K562 (cell line): ENCODE results near the gene SKAP1. TPM values are rescaled to one million over a fixed set of nuclear protein-coding genes. Genes with fewer than 3 reads are reported as not detected.
A peak's percentile ranks its signal among the peaks of the same experiment; 100 is the strongest.

Experiments used
- ARNT ChIP-seq, 2 experiments: fragments of 450-650 bp; IDR thresholded peaks; 2 replicates each; pipeline ENCODE4 v1.6.1; 2016; ENCODE audit warnings: mild to moderate bottlenecking in 1 of 2
- ATF7 ChIP-seq: fragments of 450-650 bp; IDR thresholded peaks from 2 replicates; pipeline ENCODE4 v1.7.1; 2014; ENCODE audit warnings: mild to moderate bottlenecking, moderate library complexity
- BCOR ChIP-seq: fragments of 450-650 bp; IDR thresholded peaks from 2 replicates; pipeline ENCODE4 v1.6.1; 2016
- BRD9 ChIP-seq: fragments of 450-650 bp; IDR thresholded peaks from 2 replicates; pipeline ENCODE4 v1.6.1; 2018; ENCODE audit warnings: low read depth; ENCODE audit not compliant: partially characterized antibody
- DMBX1 ChIP-seq: fragments of 250-450 bp; sonication (Bioruptor Pico); IDR thresholded peaks from 2 replicates; pipeline ENCODE4 v1.8.0; 2022; ENCODE audit warnings: inconsistent platforms, mild to moderate bottlenecking, moderate library complexity, borderline replicate concordance
- ETV1 ChIP-seq: fragments of 450-650 bp; conservative IDR thresholded peaks from 2 replicates; pipeline ENCODE4 v1.6.1; 2016; ENCODE audit warnings: missing genetic modification characterization, control low read depth, low read depth, missing compliant biosample characterization
- GABPB1 ChIP-seq: sonication (generic); formaldehyde crosslinking; IDR thresholded peaks from 2 replicates; pipeline ENCODE4 v1.8.0; 2022; ENCODE audit warnings: mild to moderate bottlenecking, missing genetic modification reagents
- HDAC2 ChIP-seq: fragments of 450-650 bp; IDR thresholded peaks from 2 replicates; pipeline ENCODE4 v1.6.1; 2016; ENCODE audit warnings: mild to moderate bottlenecking
- JUNB ChIP-seq: fragments of 450-650 bp; formaldehyde crosslinking; conservative IDR thresholded peaks from 2 replicates; pipeline ENCODE4 v1.4.0; 2020; ENCODE audit warnings: mild to moderate bottlenecking
- KDM1A ChIP-seq, 2 experiments: fragments of 450-650 bp; IDR thresholded peaks; 2 replicates each; pipeline ENCODE4 v1.6.1; 2016; ENCODE audit warnings: mild to moderate bottlenecking in 2 of 2
- KLF16 ChIP-seq: IDR thresholded peaks from 2 replicates; pipeline ENCODE4 v1.6.1; 2016; ENCODE audit warnings: antibody characterized with exemption
- LEF1 ChIP-seq: fragments of 450-650 bp; IDR thresholded peaks from 2 replicates; pipeline ENCODE4 v1.6.1; 2016; ENCODE audit warnings: mild to moderate bottlenecking
- MAFK ChIP-seq: IDR thresholded peaks from 2 replicates; pipeline ENCODE4 v1.6.1; 2011; ENCODE audit warnings: low read length, improper control_type of control experiment
- MEIS2 ChIP-seq: fragments of 450-650 bp; IDR thresholded peaks from 2 replicates; pipeline ENCODE4 v1.6.1; 2014; ENCODE audit warnings: mild to moderate bottlenecking; ENCODE audit not compliant: partially characterized antibody
- MYBL2 ChIP-seq, 2 experiments: fragments of 450-650 bp in 1 of 2; sonication (generic) in 1 of 2; formaldehyde crosslinking in 1 of 2; IDR thresholded peaks; 2 replicates each; pipeline versions ENCODE4 v1.6.1 to v1.8.1; 2017 to 2022; ENCODE audit warnings: borderline replicate concordance in 1 of 2, inconsistent platforms in 1 of 2, low read depth in 1 of 2, mild to moderate bottlenecking in 1 of 2, missing genetic modification reagents in 1 of 2, moderate library complexity in 1 of 2
- NCOA2 ChIP-seq, 2 experiments: fragments of 450-650 bp; IDR thresholded peaks; 2 replicates each; pipeline ENCODE4 v1.6.1; 2018; ENCODE audit warnings: mild to moderate bottlenecking in 2 of 2, moderate library complexity in 1 of 2; ENCODE audit not compliant: partially characterized antibody in 2 of 2
- NCOA6 ChIP-seq: fragments of 450-650 bp; IDR thresholded peaks from 2 replicates; pipeline ENCODE4 v1.6.1; 2017; ENCODE audit warnings: mild to moderate bottlenecking
- NEUROD1 ChIP-seq: fragments of 150-350 bp; IDR thresholded peaks from 2 replicates; pipeline ENCODE4 v1.6.1; 2014; ENCODE audit warnings: borderline replicate concordance, low read length, low read depth; ENCODE audit not compliant: partially characterized antibody
- SMARCA5 ChIP-seq: fragments of 450-650 bp; IDR thresholded peaks from 2 replicates; pipeline ENCODE4 v1.6.1; 2016
- SPI1 ChIP-seq: IDR thresholded peaks from 2 replicates; pipeline ENCODE4 v1.6.1; 2011; ENCODE audit warnings: low read depth, low read length, control low read depth, borderline replicate concordance
- ZEB2 ChIP-seq: fragments of 450-650 bp; IDR thresholded peaks from 2 replicates; pipeline ENCODE4 v1.6.1; 2016
- ZKSCAN8 ChIP-seq: fragments of 200-800 bp; sonication (Bioruptor generic); IDR thresholded peaks from 2 replicates; pipeline ENCODE4 v1.6.1; 2016; ENCODE audit warnings: missing genetic modification characterization, missing compliant biosample characterization
- ZNF175 ChIP-seq: fragments of 200-800 bp; sonication (Bioruptor generic); IDR thresholded peaks from 2 replicates; pipeline ENCODE4 v1.6.1; 2016; ENCODE audit warnings: low read depth, mild to moderate bottlenecking, missing genetic modification characterization, missing compliant biosample characterization
- polyA plus RNA-seq, 8 experiments: library from polyadenylated mRNA; depleted of rRNA in 4 of 8; stranded (reverse) in 5 of 8; unstranded in 3 of 8; fragments of >200 nt; fragmentation: Nextera tagmentation in 2 of 8; fragmentation: Illumina TruSeq in 1 of 8; extraction: Ambion mirVana in 2 of 8; extraction: Trizol in 1 of 8; gene quantifications; 2 replicates each; pipeline versions ENCODE4 v1.2.1 to v1.2.3, GENCODE V29; 2011 to 2014; ENCODE audit warnings: inconsistent platforms in 1 of 8, missing spikeins in 1 of 8
- total RNA-seq, 7 experiments: library from RNA; depleted of rRNA in 6 of 7; stranded (reverse); fragments of >200 nt in 6 of 7; fragmentation: Illumina TruSeq in 2 of 7; extraction: Trizol in 2 of 7; gene quantifications; 2 replicates each; pipeline versions ENCODE4 v1.2.1 to v1.2.3, GENCODE V29; 2011 to 2021; ENCODE audit warnings: low replicate concordance in 1 of 7
- TF ChIP-seq, protein P1 (sequence below): fragments of 200-800 bp; sonication (Bioruptor generic); IDR thresholded peaks from 2 replicates; pipeline ENCODE4 v1.6.1; 2017; ENCODE audit warnings: missing genetic modification characterization, missing compliant biosample characterization
- TF ChIP-seq, protein P2 (sequence below): fragments of 450-650 bp; IDR thresholded peaks from 2 replicates; pipeline ENCODE4 v1.6.1; 2017; ENCODE audit warnings: mild to moderate bottlenecking, moderate library complexity
- TF ChIP-seq, protein P3 (sequence below), 2 experiments: fragments of 450-650 bp in 1 of 2; sonication (generic) in 1 of 2; formaldehyde crosslinking in 1 of 2; IDR thresholded peaks in 1 of 2; conservative IDR thresholded peaks in 1 of 2; 2 replicates each; pipeline versions ENCODE4 v1.6.1 to v1.8.1; 2016 to 2023; ENCODE audit warnings: mild to moderate bottlenecking in 2 of 2, moderate library complexity in 2 of 2, inconsistent platforms in 1 of 2, missing genetic modification reagents in 1 of 2

Gene SKAP1
- total and polyA plus RNA-seq, 9 of the 15 experiments (the other 6 are each of a cell fraction or from before 2014, with no cell fraction given), result 0.06 to 0.80 (median 0.10) TPM; not detected in 4

DNA sequence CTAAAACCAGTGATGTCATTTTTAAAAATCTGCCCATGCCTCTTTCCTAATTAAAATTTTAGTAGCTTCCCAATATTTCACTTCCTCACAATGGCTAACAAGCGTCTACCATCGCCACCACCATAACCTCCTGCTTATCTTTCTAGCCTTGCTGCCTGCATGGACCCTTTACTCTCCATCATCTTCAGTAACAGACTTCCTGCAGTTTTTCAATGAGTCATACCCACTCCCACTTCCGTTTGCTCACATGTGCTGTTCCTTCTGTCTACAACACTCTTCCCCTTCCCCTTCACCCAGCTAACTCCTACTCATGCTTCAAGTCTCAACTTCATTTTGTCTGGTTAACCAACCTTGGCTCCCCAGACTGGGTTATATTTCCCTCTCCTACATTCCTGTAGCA lies 12.8 kb upstream of the SKAP1 start (continued):
- TF ChIP-seq MYBL2 (IDR thresholded peaks at IDR 0.05; ENCODE audit: low read depth) (peak; percentile 56; the same call in 1 of the 2 replicates), MYBL2 (CRISPR knock-in tag; IDR thresholded peaks at IDR 0.05; ENCODE audit: borderline replicate concordance) (no peak), KLF16 (peak; percentile 17; the same call in 1 of the 2 replicates), SMARCA5 (peak; percentile 75; the same call in 1 of the 2 replicates), GABPB1 (peak; percentile 90), ARNT (IDR thresholded peaks at IDR 0.05) (peak in 1 of 2 experiments; percentile 90; a peak in 2 of 4 replicates), MEIS2 (no peak), ATF7 (peak; percentile 66; the same call in 1 of the 2 replicates), NCOA6 (no peak), ZKSCAN8 (CRISPR knock-in tag) (peak; percentile 61; the same call in 1 of the 2 replicates), HDAC2 (peak; percentile 75), MAFK (peak; percentile 30; the same call in 1 of the 2 replicates), KDM1A (IDR thresholded peaks at IDR 0.05) (peak; percentile 82 to 89), JUNB (CRISPR knock-in tag) (peak; percentile 66; the same call in 1 of the 2 replicates), ETV1 (tag) (peak; percentile 93), BRD9 (peak; percentile 67), NEUROD1 (peak; percentile 42), ZEB2 (0 out of 2 replicates have a peak, but pooled peaks have one; percentile 33), ZNF175 (CRISPR knock-in tag) (0 out of 2 replicates have a peak, but pooled peaks have one; percentile 64), LEF1 (peak; percentile 66; the same call in 1 of the 2 replicates), SPI1 (peak; percentile 84; the same call in 1 of the 2 replicates), BCOR (peak; percentile 88), DMBX1 (CRISPR knock-in tag) (peak; percentile 61; the same call in 1 of the 2 replicates), NCOA2 (IDR thresholded peaks at IDR 0.05; ENCODE audit: partially characterized antibody in 2 of 2) (peak in 1 of 2 experiments; percentile 25)
- TF ChIP-seq, protein P1, sequence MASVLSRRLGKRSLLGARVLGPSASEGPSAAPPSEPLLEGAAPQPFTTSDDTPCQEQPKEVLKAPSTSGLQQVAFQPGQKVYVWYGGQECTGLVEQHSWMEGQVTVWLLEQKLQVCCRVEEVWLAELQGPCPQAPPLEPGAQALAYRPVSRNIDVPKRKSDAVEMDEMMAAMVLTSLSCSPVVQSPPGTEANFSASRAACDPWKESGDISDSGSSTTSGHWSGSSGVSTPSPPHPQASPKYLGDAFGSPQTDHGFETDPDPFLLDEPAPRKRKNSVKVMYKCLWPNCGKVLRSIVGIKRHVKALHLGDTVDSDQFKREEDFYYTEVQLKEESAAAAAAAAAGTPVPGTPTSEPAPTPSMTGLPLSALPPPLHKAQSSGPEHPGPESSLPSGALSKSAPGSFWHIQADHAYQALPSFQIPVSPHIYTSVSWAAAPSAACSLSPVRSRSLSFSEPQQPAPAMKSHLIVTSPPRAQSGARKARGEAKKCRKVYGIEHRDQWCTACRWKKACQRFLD, result 0 out of 2 replicates have a peak, but pooled peaks have one; percentile 27
- TF ChIP-seq, protein P2, sequence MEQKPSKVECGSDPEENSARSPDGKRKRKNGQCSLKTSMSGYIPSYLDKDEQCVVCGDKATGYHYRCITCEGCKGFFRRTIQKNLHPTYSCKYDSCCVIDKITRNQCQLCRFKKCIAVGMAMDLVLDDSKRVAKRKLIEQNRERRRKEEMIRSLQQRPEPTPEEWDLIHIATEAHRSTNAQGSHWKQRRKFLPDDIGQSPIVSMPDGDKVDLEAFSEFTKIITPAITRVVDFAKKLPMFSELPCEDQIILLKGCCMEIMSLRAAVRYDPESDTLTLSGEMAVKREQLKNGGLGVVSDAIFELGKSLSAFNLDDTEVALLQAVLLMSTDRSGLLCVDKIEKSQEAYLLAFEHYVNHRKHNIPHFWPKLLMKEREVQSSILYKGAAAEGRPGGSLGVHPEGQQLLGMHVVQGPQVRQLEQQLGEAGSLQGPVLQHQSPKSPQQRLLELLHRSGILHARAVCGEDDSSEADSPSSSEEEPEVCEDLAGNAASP, result no peak
- TF ChIP-seq, protein P3, sequence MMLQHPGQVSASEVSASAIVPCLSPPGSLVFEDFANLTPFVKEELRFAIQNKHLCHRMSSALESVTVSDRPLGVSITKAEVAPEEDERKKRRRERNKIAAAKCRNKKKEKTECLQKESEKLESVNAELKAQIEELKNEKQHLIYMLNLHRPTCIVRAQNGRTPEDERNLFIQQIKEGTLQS (IDR thresholded peaks at IDR 0.05), result peak; percentile 92
- TF ChIP-seq, protein P3 (CRISPR knock-in tag; conservative IDR thresholded peaks at IDR 0.05), result no peak
